HepG2 (cell line): ENCODE results near the gene PAQR5. TPM values are rescaled to one million over a fixed set of nuclear protein-coding genes. Genes with fewer than 3 reads are reported as not detected.

Experiments used
- HNRNPL ChIP-seq: fragments of 200-400 bp; formaldehyde crosslinking; IDR thresholded peaks from 2 replicates; pipeline ENCODE4 v1.6.1; 2017; ENCODE audit warnings: mild to moderate bottlenecking, low read depth, low read length
- IRF2 ChIP-seq: IDR thresholded peaks from 2 replicates; pipeline ENCODE4 v1.6.1; 2018; ENCODE audit warnings: missing genetic modification reagents, missing compliant biosample characterization
- ISX ChIP-seq: sonication (generic); formaldehyde crosslinking; conservative IDR thresholded peaks from 2 replicates; pipeline ENCODE4 v1.5.0; 2020; ENCODE audit warnings: missing genetic modification reagents
- KMT2A ChIP-seq: sonication (generic); formaldehyde crosslinking; IDR thresholded peaks from 2 replicates; pipeline ENCODE4 v1.4.0; 2020; ENCODE audit warnings: missing genetic modification reagents
- MAF1 ChIP-seq: sonication (generic); formaldehyde crosslinking; IDR thresholded peaks from 2 replicates; pipeline ENCODE4 v1.5.0; 2020; ENCODE audit warnings: missing genetic modification reagents, borderline replicate concordance
- NFE2L2 ChIP-seq: fragments of 150-350 bp; IDR thresholded peaks from 2 replicates; pipeline ENCODE4 v1.6.1; 2014; ENCODE audit warnings: low read length
- PTBP1 ChIP-seq: fragments of 200-400 bp; formaldehyde crosslinking; IDR thresholded peaks from 2 replicates; pipeline ENCODE4 v1.6.1; 2018; ENCODE audit warnings: low read length, low read depth; ENCODE audit not compliant: poor library complexity, severe bottlenecking
- ZNF121 ChIP-seq: sonication (generic); formaldehyde crosslinking; IDR thresholded peaks from 2 replicates; pipeline ENCODE4 v1.5.0; 2020; ENCODE audit warnings: mild to moderate bottlenecking, missing genetic modification reagents
- ZNF160 ChIP-seq: sonication (generic); formaldehyde crosslinking; IDR thresholded peaks from 2 replicates; pipeline ENCODE4 v1.8.0; 2022; ENCODE audit warnings: mild to moderate bottlenecking, inconsistent platforms, missing genetic modification reagents
- ZNF296 ChIP-seq: sonication (generic); formaldehyde crosslinking; conservative IDR thresholded peaks from 2 replicates; pipeline ENCODE4 v1.5.0; 2020; ENCODE audit warnings: mild to moderate bottlenecking, missing genetic modification reagents
- ZNF546 ChIP-seq: sonication (generic); formaldehyde crosslinking; conservative IDR thresholded peaks from 2 replicates; pipeline ENCODE4 v1.8.1; 2023; ENCODE audit warnings: mild to moderate bottlenecking, missing genetic modification reagents
- ZNF558 ChIP-seq: sonication (generic); formaldehyde crosslinking; IDR thresholded peaks from 2 replicates; pipeline ENCODE4 v1.9.0; 2022; ENCODE audit warnings: mild to moderate bottlenecking, missing genetic modification reagents, borderline replicate concordance
- ZNF567 ChIP-seq: sonication (generic); formaldehyde crosslinking; IDR thresholded peaks from 2 replicates; pipeline ENCODE4 v1.8.1; 2023; ENCODE audit warnings: mild to moderate bottlenecking, missing genetic modification reagents, borderline replicate concordance
- ZNF644 ChIP-seq: IDR thresholded peaks from 2 replicates; pipeline ENCODE4 v1.6.1; 2016; ENCODE audit warnings: low read depth
- ZNF788 ChIP-seq: sonication (generic); formaldehyde crosslinking; IDR thresholded peaks from 2 replicates; pipeline ENCODE4 v1.5.0; 2020; ENCODE audit warnings: mild to moderate bottlenecking, missing genetic modification reagents, borderline replicate concordance
- polyA plus RNA-seq, 8 experiments: library from polyadenylated mRNA; depleted of rRNA in 3 of 8; stranded (reverse) in 7 of 8; unstranded in 1 of 8; fragments of >200 nt; fragmentation: Illumina TruSeq in 4 of 8; extraction: Trizol in 4 of 8; gene quantifications; 2 replicates each; pipeline versions ENCODE4 v1.2.1 to v1.2.3, GENCODE V29; 2011 to 2016; ENCODE audit warnings: low read depth in 4 of 8, missing spikeins in 1 of 8, mixed read lengths in 1 of 8; ENCODE audit not compliant: insufficient read depth in 1 of 8
- total RNA-seq, 5 experiments: library from RNA; depleted of rRNA; stranded (reverse); fragments of >200 nt; fragmentation: Illumina TruSeq; extraction: Trizol; gene quantifications; 2 replicates each; pipeline ENCODE4 v1.2.3, GENCODE V29; 2016; ENCODE audit warnings: low read depth in 1 of 5
- TF ChIP-seq, protein P1 (sequence below): sonication (generic); formaldehyde crosslinking; IDR thresholded peaks from 2 replicates; pipeline ENCODE4 v1.4.0; 2020; ENCODE audit warnings: mild to moderate bottlenecking, missing genetic modification reagents
- TF ChIP-seq, protein P2 (sequence below): sonication (generic); formaldehyde crosslinking; IDR thresholded peaks from 2 replicates; pipeline ENCODE4 v1.5.0; 2020; ENCODE audit warnings: missing genetic modification reagents, mild to moderate bottlenecking, borderline replicate concordance
- TF ChIP-seq, protein P3 (sequence below): sonication (generic); formaldehyde crosslinking; IDR thresholded peaks from 2 replicates; pipeline ENCODE4 v1.5.0; 2020; ENCODE audit warnings: missing genetic modification reagents, mild to moderate bottlenecking, borderline replicate concordance
- TF ChIP-seq, protein P4 (sequence below), 2 experiments: sonication (generic) in 1 of 2; formaldehyde crosslinking in 1 of 2; IDR thresholded peaks; 2 replicates each; pipeline versions ENCODE4 v1.4.0 to v1.6.1; 2018 to 2020; ENCODE audit warnings: missing genetic modification reagents in 2 of 2, borderline replicate concordance in 1 of 2, low read depth in 1 of 2, mild to moderate bottlenecking in 1 of 2, missing biosample characterization in 1 of 2
- TF ChIP-seq, protein P5 (sequence below): sonication (generic); formaldehyde crosslinking; IDR thresholded peaks from 2 replicates; pipeline ENCODE4 v1.5.0; 2020; ENCODE audit warnings: missing genetic modification reagents

Gene PAQR5
- total and polyA plus RNA-seq, 2 of the 13 experiments (the other 11 are each of a cell fraction or from before 2014, with no cell fraction given): 0.53 to 1.3 TPM

DNA sequence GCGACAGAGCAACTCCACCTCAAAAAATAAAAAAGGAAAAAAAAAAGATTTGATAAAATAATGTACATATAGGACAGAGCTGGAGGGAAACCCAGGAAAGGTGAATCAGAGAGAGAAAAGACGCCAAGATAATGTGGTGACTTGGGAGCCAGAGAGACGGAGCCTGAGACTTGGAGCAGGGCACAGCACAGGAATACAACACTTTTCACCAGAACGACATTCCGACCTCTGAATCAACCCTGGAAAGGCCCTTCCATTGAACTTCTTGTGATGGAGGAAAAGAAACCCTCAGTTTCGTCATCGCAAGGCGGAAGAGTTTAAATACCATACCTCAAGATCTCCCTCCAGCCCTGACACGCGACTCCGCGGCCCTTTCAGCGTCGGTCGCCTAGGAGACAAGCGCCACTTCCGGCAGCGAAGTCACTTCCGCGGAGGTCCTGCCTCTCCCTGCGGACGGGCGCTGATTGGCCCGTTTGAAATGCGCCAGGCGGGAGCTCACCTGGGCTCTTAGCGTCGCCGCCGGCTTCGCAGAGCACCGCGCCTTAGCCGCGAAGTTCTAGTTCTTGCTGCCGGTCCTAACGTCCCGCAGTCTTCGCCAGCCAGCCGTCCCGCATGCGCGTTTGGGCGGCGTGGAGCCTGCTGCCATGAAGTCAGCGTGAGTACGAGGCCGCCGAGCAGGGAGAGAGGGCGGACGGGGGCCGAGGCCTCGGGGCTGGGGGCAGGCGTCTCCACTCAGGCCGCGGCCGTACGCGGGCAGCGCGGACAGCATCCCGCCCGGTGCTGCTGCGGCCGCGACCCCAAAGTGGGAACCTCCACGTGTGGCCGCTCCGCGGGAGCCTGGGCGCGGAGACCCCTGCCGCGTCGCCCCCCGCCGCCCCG lies 115.3 kb downstream of the PAQR5 start, which contains the start of gene KIF23 (continued):
- TF ChIP-seq PTBP1 (no peak), ZNF546 (CRISPR knock-in tag) (0 out of 2 replicates have a peak, but pooled peaks have one; percentile 54), HNRNPL (no peak), ZNF121 (CRISPR knock-in tag) (no peak), ZNF567 (CRISPR knock-in tag) (no peak), MAF1 (CRISPR knock-in tag) (no peak), KMT2A (CRISPR knock-in tag) (peak; percentile 97), NFE2L2 (no peak), ZNF296 (CRISPR knock-in tag) (no peak), ZNF644 (CRISPR knock-in tag) (no peak), ZNF160 (CRISPR knock-in tag) (peak; percentile 66; the same call in 1 of the 2 replicates), ZNF558 (no peak; the same call in 1 of the 2 replicates), ZNF788 (no peak), ISX (no peak), IRF2 (no peak)
- TF ChIP-seq, protein P1, sequence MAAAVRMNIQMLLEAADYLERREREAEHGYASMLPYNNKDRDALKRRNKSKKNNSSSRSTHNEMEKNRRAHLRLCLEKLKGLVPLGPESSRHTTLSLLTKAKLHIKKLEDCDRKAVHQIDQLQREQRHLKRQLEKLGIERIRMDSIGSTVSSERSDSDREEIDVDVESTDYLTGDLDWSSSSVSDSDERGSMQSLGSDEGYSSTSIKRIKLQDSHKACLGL (CRISPR knock-in tag): peak; percentile 89
- TF ChIP-seq, protein P2, sequence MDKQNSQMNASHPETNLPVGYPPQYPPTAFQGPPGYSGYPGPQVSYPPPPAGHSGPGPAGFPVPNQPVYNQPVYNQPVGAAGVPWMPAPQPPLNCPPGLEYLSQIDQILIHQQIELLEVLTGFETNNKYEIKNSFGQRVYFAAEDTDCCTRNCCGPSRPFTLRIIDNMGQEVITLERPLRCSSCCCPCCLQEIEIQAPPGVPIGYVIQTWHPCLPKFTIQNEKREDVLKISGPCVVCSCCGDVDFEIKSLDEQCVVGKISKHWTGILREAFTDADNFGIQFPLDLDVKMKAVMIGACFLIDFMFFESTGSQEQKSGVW (CRISPR knock-in tag): no peak
- TF ChIP-seq, protein P3, sequence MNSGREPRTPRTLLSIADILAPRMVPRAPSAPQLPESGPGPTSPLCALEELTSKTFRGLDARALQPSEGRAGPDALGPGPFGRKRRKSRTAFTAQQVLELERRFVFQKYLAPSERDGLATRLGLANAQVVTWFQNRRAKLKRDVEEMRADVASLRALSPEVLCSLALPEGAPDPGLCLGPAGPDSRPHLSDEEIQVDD: 0 out of 2 replicates have a peak, but pooled peaks have one; percentile 64
- TF ChIP-seq, protein P4, sequence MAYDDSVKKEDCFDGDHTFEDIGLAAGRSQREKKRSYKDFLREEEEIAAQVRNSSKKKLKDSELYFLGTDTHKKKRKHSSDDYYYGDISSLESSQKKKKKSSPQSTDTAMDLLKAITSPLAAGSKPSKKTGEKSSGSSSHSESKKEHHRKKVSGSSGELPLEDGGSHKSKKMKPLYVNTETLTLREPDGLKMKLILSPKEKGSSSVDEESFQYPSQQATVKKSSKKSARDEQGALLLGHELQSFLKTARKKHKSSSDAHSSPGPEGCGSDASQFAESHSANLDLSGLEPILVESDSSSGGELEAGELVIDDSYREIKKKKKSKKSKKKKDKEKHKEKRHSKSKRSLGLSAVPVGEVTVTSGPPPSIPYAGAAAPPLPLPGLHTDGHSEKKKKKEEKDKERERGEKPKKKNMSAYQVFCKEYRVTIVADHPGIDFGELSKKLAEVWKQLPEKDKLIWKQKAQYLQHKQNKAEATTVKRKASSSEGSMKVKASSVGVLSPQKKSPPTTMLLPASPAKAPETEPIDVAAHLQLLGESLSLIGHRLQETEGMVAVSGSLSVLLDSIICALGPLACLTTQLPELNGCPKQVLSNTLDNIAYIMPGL (CRISPR knock-in tag; IDR thresholded peaks at IDR 0.05; ENCODE audit: borderline replicate concordance in 1 of 2, low read depth in 1 of 2): 0 out of 4 replicates have a peak, but pooled peaks have one; percentile 16 to 44
- TF ChIP-seq, protein P5, sequence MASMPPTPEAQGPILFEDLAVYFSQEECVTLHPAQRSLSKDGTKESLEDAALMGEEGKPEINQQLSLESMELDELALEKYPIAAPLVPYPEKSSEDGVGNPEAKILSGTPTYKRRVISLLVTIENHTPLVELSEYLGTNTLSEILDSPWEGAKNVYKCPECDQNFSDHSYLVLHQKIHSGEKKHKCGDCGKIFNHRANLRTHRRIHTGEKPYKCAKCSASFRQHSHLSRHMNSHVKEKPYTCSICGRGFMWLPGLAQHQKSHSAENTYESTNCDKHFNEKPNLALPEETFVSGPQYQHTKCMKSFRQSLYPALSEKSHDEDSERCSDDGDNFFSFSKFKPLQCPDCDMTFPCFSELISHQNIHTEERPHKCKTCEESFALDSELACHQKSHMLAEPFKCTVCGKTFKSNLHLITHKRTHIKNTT (CRISPR knock-in tag): no peak
